ENCODE results near the gene MMP13.
"Not testable (repeated sequence)": the region's sequence is repeated elsewhere in the genome, so short reads cannot be mapped to it uniquely, and the experiment has no call there.

MMP13 gene

DNA sequence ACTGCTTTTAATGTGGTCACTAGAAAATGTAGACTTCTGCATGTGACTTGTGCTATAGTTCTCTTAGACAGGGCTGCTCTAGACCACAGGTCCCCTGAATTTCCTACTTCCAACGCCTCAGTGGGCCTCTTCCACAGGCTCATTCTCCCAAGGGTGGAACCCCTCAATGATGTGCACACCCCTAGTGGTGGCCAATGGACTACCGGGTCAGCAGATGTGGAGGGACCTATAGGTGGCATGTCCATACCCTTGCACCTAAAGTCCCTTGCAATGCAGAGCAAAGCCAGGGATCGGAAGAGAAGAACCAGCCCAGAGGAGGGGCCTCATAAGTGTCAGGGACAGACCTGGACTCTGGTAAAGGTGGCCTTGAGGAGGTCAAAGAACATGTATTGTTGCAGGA lies 20.0 kb downstream of the MMP13 start:
- DNase-seq, result no peak

DNA sequence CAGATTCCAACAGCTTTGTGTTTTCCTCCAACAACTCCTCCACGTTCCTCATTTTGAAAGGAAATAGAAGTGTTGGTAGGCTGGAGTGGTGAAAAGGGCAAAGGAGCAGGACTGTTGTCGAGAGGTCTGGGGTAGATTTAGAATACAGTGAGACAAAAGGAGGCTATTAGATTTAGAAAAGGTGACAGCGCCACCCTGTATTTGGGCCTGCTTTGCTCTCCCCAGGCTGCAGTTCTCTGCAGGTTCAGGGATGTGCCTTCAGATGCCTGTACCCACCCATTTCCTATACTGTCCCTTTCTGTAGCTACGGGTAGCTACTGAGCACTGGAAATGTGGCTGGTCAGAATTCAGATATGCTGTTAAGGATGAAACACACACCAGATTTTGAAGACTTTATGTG lies 20.8 kb downstream of the MMP13 start:
- no peak for DNase-seq

DNA sequence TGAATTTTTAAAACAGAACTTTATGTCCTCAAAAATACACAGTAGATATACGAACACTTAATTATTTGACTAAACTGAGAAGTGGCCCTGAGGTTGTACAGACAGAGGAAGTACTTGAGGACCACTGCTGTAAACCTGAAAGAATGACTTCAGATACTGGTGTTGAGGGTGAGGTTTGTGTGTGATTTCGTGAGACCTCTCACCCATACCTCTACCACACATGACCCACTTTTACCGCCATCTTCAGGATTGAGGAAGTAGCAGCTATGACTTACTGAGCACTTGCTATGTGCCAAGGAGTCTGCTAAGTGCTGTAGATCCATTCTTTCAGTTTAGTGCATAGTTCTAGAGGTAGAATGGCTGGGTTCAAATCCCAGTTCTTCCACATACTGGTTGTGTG lies 21.9 kb downstream of the MMP13 start:
- no peak for DNase-seq

DNA sequence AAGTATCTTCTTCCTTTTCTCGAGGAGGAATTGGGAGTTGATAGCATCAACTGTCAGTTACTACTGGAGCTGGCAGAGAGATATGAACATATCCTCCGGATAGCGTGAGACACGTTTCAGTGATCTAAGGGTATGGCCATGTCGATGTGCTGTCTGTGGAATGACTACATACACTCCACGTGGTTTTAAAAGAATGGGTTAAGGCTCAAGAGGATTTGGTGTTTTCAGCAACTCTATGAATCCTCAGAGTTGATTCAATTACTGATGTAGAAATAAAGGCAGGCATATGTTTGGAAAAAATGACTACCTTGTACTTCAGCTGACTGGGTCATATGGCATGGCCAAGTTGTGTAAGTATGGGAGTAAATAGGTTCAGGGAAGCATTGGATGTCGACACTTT lies 22.9 kb downstream of the MMP13 start:
- DNase-seq, result peak; percentile 58

DNA sequence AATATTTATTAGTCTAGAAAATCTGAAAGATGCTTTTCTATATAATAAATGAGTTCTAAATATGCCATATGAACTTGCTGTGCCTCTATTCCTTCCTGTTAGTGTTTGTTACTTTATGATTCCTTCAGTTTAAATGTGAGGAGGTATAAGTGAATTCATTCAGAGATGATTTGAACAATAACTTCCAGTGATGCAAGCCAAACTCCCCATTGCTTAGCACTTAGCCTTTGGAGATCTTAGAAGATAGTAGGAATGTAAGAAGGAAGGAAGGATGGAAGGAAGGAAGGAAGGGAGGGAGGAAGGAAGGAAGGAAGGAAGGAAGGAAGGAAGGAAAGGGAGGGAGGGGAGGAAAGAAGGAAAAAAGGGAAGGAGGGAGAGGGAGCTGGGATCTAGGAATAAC lies 25.1 kb downstream of the MMP13 start:
- DNase-seq, result no peak

DNA sequence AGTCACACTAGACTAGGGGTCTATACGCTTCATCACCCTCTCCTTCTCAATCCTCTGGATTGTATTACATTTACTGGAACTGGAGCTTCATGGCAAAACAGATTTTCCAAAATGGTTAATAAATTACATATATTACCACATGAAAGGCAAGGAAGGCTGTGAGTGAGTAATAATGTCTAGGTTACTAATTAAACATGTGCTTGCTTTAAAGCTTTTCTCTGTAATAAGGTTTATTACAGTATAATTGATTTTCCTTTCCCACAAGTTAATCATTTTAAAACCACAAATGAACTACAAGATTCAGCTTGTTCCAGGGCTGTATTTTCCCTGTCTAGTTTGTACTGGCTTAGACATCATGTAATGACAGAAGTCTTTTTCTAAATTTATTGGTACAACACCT lies 25.6 kb downstream of the MMP13 start:
- DNase-seq, result no peak

DNA sequence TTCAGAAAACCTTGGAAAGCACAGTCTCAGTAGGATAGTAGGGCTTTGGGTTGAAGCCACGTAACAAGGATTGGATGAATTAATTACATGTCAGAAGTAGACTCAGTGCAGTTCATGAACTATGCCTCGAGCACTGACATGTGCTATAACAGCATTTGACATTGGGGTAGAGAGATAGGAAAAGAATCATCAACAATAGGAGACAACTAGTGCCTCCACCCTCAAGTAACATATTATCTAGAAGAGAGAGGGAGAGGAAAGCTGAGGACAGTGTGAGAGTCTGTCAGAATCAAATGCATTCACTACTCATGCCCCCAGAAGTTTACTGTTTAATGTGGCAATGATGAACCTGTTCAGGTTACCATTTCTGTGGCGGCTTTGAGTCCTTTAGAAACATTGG lies 26.4 kb downstream of the MMP13 start:
- DNase-seq, result no peak

DNA sequence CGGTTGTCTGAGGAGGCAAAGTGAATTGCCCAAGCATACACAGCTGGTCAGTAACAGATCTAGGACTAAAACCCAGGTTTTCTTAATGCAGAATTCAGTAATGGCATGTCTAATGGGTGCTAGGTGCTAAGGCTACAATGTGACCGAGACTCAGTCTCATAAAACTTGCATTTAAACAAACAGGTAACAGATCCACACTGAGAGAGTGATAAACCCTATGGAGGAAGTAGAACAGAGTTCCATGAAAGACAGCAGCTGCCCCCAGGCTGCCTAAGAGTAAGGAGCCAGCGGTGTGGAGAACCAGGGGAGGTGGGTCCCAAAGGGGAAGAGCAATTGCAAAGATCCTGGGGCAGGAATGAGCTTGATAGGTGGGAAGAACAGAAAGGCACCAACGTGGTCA lies 27.3 kb downstream of the MMP13 start:
- no peak for DNase-seq

DNA sequence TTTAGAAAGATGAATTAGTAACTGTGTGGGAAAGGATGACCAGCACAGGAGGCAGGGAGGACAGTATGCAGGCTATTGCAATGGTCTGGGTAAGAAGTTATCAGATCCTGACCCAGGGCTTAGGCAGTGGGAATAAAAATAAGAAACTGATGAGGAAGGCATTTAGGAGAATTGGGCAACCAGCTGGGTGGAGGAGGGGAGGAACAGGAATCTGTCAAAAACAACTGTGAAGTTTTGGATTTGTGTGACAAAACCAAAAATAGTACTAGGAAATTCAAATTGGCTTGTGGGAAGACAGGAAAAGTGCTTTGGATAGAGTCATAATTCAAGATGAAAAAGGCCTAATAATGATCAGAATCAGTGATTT lies 27.9 kb downstream of the MMP13 start:
- DNase-seq, result no peak

DNA sequence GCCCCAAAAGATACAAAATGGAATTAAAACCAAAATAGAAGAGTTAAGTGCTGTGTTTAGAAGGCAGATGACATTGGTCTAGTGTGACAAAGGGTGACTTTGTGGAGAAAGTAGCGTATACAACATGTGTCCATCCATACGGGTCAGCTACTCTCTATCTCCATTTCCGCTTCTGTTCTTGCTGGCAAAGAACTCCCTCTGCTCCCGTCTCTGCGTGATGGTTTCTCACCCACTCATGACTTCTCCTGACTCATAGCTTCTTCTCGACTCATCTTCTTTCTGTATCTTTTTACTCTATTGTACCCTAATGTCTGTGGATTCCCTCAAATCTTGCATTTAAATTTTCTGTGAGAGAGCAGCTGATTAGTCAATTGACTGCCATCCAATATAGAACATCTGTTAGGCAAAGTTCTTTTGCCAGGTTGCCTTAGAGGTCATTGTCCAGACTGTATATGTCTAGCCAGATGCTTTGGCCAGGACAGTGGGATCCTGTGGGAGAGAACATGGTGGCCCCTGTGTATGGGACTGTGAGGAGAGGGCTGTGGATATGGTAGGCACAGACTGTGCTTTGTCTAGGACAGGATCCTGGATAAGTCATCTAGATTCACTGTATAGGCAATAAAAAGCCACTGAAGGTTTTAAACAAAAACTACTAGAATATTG lies 28.4 kb downstream of the MMP13 start:
- no peak for DNase-seq

DNA sequence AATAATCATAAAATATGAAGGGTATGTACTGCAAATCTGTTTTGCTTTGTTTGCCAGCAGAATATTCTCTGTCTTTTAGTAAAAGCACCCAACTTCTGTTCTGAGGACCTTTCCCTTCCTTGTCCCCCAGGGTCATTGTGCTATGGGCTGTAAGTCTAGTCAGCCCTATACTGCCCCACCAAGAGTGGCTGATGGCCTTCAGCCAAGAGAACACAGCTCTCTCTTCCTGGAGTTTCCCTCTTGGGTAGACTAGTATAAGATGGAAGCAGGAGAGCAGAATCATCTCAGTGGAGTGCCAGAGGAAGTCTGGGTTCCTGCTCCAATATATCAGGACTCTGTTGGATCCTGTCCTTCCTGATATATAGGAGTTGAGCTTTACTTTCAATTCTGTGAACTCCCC lies 29.0 kb downstream of the MMP13 start:
- no peak for DNase-seq

DNA sequence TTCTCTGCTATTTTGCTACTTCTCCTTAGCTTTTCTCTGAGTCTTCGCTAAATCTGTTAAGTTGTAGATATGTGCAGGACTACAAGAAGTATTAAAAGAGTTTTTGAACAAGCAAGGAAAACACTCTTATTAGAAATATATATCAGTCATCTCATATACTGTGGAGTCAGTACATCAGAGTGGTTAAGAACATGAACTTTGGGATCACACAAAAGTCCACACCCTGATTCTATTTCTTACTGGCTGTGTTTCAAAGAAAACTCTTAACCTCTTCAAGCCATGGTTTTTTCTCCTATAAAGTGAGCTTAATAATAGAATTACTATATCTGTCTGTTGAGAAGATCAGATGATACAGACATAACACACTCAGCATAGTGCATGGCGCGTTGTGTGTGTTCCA lies 29.5 kb downstream of the MMP13 start:
- DNase-seq, result no peak

DNA sequence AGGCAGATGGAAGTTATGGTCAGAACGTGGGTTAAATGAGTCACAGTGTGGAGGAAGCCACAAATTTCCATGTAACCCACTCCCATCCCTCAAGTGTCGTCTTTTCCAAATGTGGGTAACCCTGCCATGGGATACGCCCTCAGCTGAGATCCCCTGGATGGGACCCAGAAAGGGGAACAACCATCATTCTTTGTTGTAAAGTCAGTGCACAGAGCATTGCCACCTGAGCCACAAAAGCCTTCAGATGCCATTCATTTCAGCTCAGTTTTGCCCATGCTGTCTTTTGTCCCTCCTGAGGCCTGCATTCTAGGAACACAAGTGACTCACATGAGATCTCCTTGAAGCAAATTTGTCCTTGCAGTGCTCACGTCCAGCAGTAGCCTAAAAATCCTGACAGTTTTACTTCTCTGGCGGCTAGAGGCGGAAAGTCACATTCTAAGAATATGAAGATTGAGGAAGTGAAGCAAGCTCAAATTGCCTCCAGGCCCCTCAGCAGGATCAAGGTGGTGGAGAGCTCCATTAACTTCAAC lies 30.6 kb downstream of the MMP13 start:
- DNase-seq, result peak; percentile 25

DNA sequence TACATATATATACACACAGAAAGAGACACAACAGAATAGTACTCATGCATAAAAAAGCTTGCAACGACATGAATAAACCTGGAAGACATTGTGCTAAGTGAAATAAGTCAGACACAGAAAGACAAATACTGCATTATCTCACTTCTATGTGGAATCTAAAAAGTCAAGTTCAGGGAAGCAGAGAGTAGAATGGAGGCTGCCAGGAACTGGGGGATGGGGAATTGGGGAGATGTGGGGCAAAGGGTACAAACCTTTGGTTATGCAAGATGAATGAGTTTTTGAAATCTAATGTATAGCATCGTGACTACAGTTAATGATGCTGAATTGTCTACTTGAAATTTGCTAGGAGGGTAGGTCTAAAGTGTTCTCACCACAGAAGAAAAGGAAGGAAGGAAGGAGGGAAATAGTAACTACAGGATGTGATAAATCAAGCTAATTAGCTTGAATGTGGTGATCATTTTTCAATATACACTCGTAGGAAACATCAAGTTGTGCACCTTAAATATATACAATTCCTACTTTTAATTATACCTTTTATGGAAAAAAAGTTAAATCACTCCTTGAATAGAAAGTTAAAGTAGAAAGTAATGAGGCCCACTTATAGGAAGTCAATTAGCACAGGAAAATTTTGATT lies 33.8 kb downstream of the MMP13 start:
- no peak for DNase-seq

DNA sequence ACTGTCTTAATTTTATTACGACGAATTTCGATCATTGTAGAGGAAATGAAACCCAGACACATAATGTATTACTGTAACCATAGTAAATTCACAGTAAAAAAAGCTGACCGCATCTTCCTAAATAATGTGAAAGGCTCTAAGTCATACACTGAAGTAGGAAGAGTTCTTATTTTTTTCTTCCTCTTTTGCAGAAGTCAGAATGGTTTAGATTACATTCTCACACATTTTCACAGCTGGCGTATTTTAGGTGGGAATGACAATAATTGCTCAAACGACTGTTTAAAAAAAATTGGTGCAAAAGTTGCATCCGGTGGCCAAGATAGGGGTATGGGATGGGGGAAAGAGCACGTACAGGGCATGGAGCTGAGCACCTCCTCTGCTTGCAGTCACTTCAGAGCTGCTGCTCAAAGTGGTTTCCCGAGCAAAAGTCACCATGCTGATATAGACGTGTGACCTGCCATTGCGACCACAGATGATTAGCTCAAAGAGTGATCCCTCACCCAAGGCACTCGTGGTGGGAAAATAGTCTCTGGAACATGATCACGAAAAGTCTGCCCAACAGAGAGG lies 35.3 kb downstream of the MMP13 start:
- no peak for DNase-seq

DNA sequence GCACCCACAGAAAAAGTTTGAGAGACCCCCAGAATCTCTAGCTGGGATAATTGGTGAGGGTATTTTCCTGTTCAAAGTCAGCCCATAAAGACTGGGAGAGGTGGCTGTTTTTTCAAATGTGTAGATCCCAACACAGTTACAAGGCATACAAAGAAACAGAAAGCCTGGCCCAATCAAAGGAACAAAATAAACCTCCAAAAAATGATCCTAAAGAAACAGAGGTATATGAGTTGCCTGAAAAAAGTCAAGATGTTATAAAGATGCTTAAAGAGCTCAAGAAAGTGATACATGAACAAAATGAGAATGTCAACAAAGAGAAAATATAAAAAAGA lies 40.5 kb downstream of the MMP13 start:
- no peak for DNase-seq

DNA sequence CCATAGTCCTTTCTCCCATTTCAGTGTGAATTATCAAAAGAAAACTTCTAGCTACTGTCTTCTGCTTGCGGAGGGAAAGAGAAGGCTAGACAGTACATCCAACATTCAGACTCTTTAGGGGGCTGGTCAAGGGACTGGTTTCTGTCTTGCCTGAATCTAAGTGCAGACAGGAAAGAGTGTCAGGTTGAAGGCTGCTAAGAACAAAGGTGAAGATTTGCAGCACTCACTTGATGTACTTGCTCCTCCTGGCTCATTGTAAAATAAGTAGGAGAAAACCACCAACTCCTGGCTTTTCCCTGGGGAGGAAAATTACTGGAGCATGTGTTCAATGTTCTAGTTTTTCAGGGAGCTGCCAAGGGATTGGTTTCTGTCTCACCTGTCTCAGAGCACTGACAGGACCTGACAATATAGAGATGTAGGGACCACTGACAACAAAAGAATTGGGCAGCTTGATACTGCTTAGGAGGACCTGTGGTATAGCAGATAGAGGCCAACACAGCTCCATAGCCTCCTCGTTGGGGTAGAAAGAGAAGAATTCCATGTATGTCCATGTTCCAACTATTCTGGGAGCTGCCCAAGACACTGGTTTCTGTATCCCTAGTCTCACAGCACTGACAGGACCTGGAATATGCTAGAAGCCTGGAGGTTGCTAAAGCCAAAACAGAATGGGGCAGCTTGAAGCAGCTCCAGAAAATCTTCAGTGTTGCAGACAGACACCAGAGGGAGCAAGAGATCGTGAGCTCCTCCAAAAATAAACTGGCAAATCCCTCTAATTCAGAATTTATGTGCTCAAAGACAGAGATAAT lies 41.1 kb downstream of the MMP13 start:
- DNase-seq, result peak; percentile 57

DNA sequence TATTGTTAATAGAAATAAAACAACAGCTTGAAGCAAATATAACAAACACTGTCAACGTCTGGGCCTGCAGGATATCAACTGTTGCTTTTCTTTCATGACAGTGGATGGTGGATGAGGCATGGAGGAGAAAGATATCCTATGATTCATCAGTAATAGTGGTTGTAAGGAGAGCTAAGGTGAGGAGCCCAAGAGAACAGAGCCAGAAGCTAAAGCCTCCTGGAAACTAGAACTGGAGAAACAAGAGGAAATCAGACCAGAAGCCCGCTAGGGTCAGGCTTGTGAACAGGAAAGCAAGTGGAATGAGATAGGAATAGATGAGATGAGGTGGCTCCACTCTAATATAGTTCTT lies 43.1 kb downstream of the MMP13 start:
- DNase-seq, result peak; percentile 6

DNA sequence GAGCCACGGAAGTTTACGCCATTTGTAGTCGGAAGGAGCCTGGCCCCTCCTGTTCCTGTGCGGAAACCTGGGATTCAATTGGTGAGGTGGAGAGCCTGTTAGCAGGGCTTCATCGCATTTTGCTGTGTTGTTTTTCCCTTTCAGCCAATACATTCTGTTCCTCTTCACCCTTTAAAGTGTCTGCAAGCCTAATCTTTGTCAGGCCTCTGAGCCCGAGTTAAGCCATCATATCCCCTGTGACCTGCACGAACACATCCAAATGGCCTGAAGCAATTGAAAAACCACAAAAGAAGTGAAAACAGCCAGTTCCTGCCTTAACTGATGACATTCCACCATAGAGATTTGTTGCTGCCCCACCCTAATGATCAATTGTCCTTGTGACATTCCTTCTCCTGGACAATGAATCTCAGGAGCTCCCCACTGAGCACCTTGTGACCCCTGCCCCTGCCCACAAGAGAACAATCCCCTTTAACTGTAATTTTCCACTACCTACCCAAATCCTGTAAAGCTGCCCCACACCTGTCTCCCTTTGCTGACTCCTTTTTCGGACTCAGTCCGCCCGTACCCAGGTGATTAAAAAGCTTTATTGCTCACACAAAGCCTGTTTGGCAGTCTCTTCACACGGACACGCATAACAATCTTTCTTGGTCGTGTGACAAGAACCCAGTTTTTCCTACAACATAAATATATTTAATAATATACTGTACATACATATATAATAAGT lies 43.6 kb downstream of the MMP13 start:
- no peak for DNase-seq

DNA sequence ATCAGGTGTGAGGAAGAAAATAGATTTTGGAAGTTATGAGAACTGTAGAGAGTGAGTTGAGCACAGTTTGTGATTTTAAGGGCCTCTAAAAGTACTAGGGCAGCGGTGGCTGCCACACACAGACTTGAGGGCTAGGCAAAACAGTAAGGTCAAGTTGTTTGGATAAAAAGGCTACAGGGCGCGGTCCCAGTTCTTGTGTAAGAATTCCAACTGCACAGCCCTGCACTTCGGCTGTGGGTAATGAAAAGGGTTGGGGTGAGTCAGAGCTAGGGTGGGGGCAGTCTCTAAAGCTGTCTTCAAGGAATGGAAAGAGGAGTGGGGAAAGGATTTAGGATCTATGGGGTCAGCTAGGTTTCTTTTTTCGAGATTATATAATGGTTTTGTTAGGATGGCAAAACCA lies 49.7 kb downstream of the MMP13 start:
- peak; percentile 6 for DNase-seq

DNA sequence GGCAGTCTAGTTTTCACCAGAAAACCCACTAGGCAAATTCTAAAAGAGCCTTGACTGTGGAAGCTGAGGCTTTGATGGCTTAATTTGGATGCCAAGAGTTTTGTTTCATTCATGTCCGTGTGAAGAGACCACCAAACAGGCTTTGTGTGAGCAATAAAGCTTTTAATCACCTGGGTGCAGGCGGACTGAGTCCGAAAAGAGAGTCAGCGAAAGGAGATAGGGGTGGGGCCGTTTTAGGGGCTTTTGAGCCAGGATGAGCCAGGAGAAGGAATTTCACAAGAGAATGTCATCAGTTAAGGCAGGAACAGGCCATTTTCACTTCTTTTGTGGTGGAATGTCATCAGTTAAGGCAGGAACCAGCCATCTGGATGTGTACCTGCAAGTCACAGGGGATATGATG lies 51.6 kb downstream of the MMP13 start:
- not testable (repeated sequence) for DNase-seq

DNA sequence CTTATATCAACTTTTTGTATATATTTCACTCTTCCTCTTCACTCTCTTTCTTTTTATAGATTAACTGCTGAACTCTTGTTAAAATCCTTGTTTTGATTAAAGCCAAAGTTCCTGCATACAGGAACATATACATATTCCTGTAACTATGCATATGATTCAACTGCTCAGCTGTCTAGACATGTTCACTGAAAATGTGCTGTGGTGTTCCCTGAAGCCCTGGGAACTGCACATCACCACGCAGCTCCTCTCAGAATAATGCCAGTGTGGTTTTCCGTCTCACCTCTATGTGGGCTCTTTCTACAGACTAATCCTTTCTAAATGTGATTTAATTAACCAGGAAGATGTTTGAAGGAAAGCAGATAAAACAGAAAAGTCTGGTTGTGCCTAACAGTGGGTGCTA lies 55.2 kb downstream of the MMP13 start:
- DNase-seq, result no peak
